HepG2 (cell line): ENCODE data around the gene FAIM. TPM values are rescaled to one million over a fixed set of nuclear protein-coding genes. Genes with fewer than 3 reads are reported as not detected.

Experiments
- ATAC-seq: fragments of 200-7000 bp; cut with Tn5 transposase; 3 replicates; pipeline ENCODE4 v1.9.1; 2020; ENCODE audit warnings: mild to moderate bottlenecking, moderate library complexity
- BruUV-seq: library from RNA; stranded (reverse); fragments of 400-500 nt; replicated peaks from 2 replicates; lab custom pipeline; 2021; lab: Mats Ljungman, UMichigan
- CTCF ChIA-PET: fragments of 300-600 bp; formaldehyde crosslinking; extraction: SDS; loops from one replicate; lab custom pipeline; 2021; ENCODE audit warnings: low total read pairs, inconsistent platforms, low intra/inter-chr PET ratio; lab: Yijun Ruan, JAX
- POLR2A ChIA-PET: fragments of 350-600 bp; sonication (Branson Sonifier 250); formaldehyde crosslinking; loops from one replicate; lab custom pipeline; 2020; ENCODE audit warnings: antibody characterized with exemption, inconsistent platforms; lab: Yijun Ruan, JAX
- DNase-seq: peaks from one replicate; pipeline ENCODE4 v3.0.0-alpha.2; 2015; ENCODE audit warnings: low spot score
- FAIRE-seq: peaks from 3 replicates; lab custom pipeline; 2011; peaks lifted over from hg19 to GRCh38; lab: Jason Lieb, UNC
- H2AFZ ChIP-seq: one replicate; pipeline ENCODE4 v1.6.1; 2011; ENCODE audit warnings: low read length, inconsistent platforms
- H3K27ac ChIP-seq: fragments of 300-600 bp; 3 replicates; pipeline ENCODE4 v1.8.0; 2011; ENCODE audit warnings: mixed run types, mild to moderate bottlenecking, mixed read lengths, low read length, inconsistent platforms; ENCODE audit not compliant: insufficient read depth; ENCODE audit errors: extremely low read length
- H3K27me3 ChIP-seq, 2 experiments: fragments of 200-600 bp in 1 of 2; 2 replicates in 1 of 2; 3 replicates in 1 of 2; pipeline versions ENCODE4 v1.6.0 to v1.8.0; 2011; ENCODE audit warnings: low read length in 2 of 2, mild to moderate bottlenecking in 2 of 2, moderate library complexity in 2 of 2, inconsistent platforms in 1 of 2; ENCODE audit not compliant: insufficient read depth in 2 of 2, control insufficient read depth in 1 of 2
- H3K36me3 ChIP-seq, 2 experiments: fragments of 200-600 bp in 1 of 2; replicated peaks in 1 of 2; 2 replicates in 1 of 2; 3 replicates in 1 of 2; pipeline versions ENCODE4 v1.5.1 to v1.8.0; 2011; ENCODE audit warnings: low read length in 2 of 2, inconsistent platforms in 1 of 2; ENCODE audit not compliant: insufficient read depth in 2 of 2, control insufficient read depth in 1 of 2
- H3K4me1 ChIP-seq: 2 replicates; pipeline ENCODE4 v1.5.1; 2012; ENCODE audit warnings: low read length, inconsistent platforms; ENCODE audit not compliant: insufficient read depth
- H3K4me2 ChIP-seq: 2 replicates; pipeline ENCODE4 v1.6.0; 2011; ENCODE audit warnings: low read depth, low read length, inconsistent platforms
- H3K4me3 ChIP-seq, 3 experiments: fragments of 200-600 bp in 1 of 3; sonication (generic), shearing (Covaris generic) in 1 of 3; replicated peaks in 1 of 3; 2 replicates each; pipeline ENCODE4 v1.5.1; 2011 to 2016; ENCODE audit warnings: low read length in 3 of 3, inconsistent platforms in 2 of 3, low read depth in 2 of 3, mild to moderate bottlenecking in 2 of 3, control low read depth in 1 of 3, mixed read lengths in 1 of 3; ENCODE audit not compliant: insufficient read depth in 1 of 3
- H3K79me2 ChIP-seq: one replicate; pipeline ENCODE4 v1.6.1; 2011; ENCODE audit warnings: low read length, inconsistent platforms; ENCODE audit not compliant: insufficient read depth
- H3K9ac ChIP-seq: 2 replicates; pipeline ENCODE4 v1.6.0; 2011; ENCODE audit warnings: mild to moderate bottlenecking, low read depth, low read length, inconsistent platforms; ENCODE audit not compliant: insufficient read depth
- H3K9me3 ChIP-seq: 2 replicates; pipeline ENCODE4 v1.5.1; 2012; ENCODE audit warnings: mild to moderate bottlenecking, low read length
- H4K20me1 ChIP-seq: 2 replicates; pipeline ENCODE4 v1.6.0; 2011; ENCODE audit warnings: inconsistent platforms, mild to moderate bottlenecking, low read length, moderate library complexity; ENCODE audit not compliant: insufficient read depth
- ARNT2 ChIP-seq: sonication (generic); formaldehyde crosslinking; IDR thresholded peaks from 2 replicates; pipeline ENCODE4 v1.8.0; 2022; ENCODE audit warnings: mild to moderate bottlenecking, low read depth, missing genetic modification reagents, moderate library complexity
- CAMTA2 ChIP-seq: sonication (generic); formaldehyde crosslinking; IDR thresholded peaks from 2 replicates; pipeline ENCODE4 v1.4.0; 2020; ENCODE audit warnings: mild to moderate bottlenecking, missing genetic modification reagents, borderline replicate concordance
- CHD4 ChIP-seq: fragments of 200-600 bp; sonication (generic); IDR thresholded peaks from 2 replicates; pipeline ENCODE4 v1.7.0; 2017; ENCODE audit warnings: mild to moderate bottlenecking, low read length, borderline replicate concordance
- ELF4 ChIP-seq: sonication (generic); formaldehyde crosslinking; IDR thresholded peaks from 2 replicates; pipeline ENCODE4 v1.5.0; 2020; ENCODE audit warnings: missing genetic modification reagents, mild to moderate bottlenecking, moderate library complexity, borderline replicate concordance
- KDM4B ChIP-seq: sonication (generic); formaldehyde crosslinking; IDR thresholded peaks from 2 replicates; pipeline ENCODE4 v1.4.0; 2020; ENCODE audit warnings: missing genetic modification reagents
- NCOA2 ChIP-seq: sonication (generic); formaldehyde crosslinking; IDR thresholded peaks from 2 replicates; pipeline ENCODE4 v1.8.0; 2022; ENCODE audit warnings: inconsistent platforms
- PRDM15 ChIP-seq: sonication (generic); formaldehyde crosslinking; IDR thresholded peaks from 2 replicates; pipeline ENCODE4 v1.4.0; 2020; ENCODE audit warnings: missing genetic modification reagents
- RORA ChIP-seq: sonication (generic); formaldehyde crosslinking; IDR thresholded peaks from 2 replicates; pipeline ENCODE4 v1.5.0; 2020; ENCODE audit warnings: mild to moderate bottlenecking, missing genetic modification reagents, moderate library complexity
- SMAD1 ChIP-seq: sonication (generic); formaldehyde crosslinking; IDR thresholded peaks from 2 replicates; pipeline ENCODE4 v1.4.0; 2020; ENCODE audit warnings: missing genetic modification reagents, low read depth, mild to moderate bottlenecking, borderline replicate concordance
- SNRNP70 ChIP-seq: fragments of 200-400 bp; formaldehyde crosslinking; IDR thresholded peaks from 2 replicates; pipeline ENCODE4 v1.6.1; 2017; ENCODE audit warnings: mild to moderate bottlenecking, low read depth, low read length, moderate library complexity
- ZKSCAN5 ChIP-seq: sonication (generic); formaldehyde crosslinking; IDR thresholded peaks from 2 replicates; pipeline ENCODE4 v1.5.1; 2020; ENCODE audit warnings: mild to moderate bottlenecking, missing genetic modification reagents
- ZKSCAN8 ChIP-seq: IDR thresholded peaks from 2 replicates; pipeline ENCODE4 v1.6.1; 2016; ENCODE audit warnings: borderline replicate concordance, missing genetic modification reagents, missing compliant biosample characterization
- ZNF383 ChIP-seq: sonication (generic); formaldehyde crosslinking; IDR thresholded peaks from 2 replicates; pipeline ENCODE4 v1.4.0; 2020; ENCODE audit warnings: missing genetic modification reagents, mild to moderate bottlenecking, borderline replicate concordance
- ZNF773 ChIP-seq: sonication (generic); formaldehyde crosslinking; IDR thresholded peaks from 2 replicates; pipeline ENCODE4 v1.4.0; 2020; ENCODE audit warnings: missing genetic modification reagents, borderline replicate concordance
- WGBS: methylation state at CpG from one replicate; pipeline ENCODE4 v1.1.6; 2017; ENCODE audit warnings: low lambda C conversion rate; 5-methylcytosine and 5-hydroxymethylcytosine counted together
- in situ Hi-C: cut with HindIII; loops from 2 replicates; pipeline ENCODE4 v1.10.0; 2017; ENCODE audit warnings: low pct_unique_long_range_greater_than_20kb; ENCODE audit not compliant: extremely low pct_ligation_motif_present
- intact Hi-C: fragments of 100-400 bp; cut with micrococcal nuclease; formaldehyde crosslinking; loops from one replicate; pipeline ENCODE4 v1.10.0; 2022; ENCODE audit not compliant: unreplicated experiment
- polyA plus RNA-seq, 8 experiments: library from polyadenylated mRNA; depleted of rRNA in 3 of 8; stranded (reverse) in 7 of 8; unstranded in 1 of 8; fragments of >200 nt; fragmentation: Illumina TruSeq in 4 of 8; extraction: Trizol in 4 of 8; gene quantifications; 2 replicates each; pipeline versions ENCODE4 v1.2.1 to v1.2.3, GENCODE V29; 2011 to 2016; ENCODE audit warnings: low read depth in 4 of 8, missing spikeins in 1 of 8, mixed read lengths in 1 of 8; ENCODE audit not compliant: insufficient read depth in 1 of 8
- total RNA-seq, 5 experiments: library from RNA; depleted of rRNA; stranded (reverse); fragments of >200 nt; fragmentation: Illumina TruSeq; extraction: Trizol; gene quantifications; 2 replicates each; pipeline ENCODE4 v1.2.3, GENCODE V29; 2016; ENCODE audit warnings: low read depth in 1 of 5
- TF ChIP-seq, protein P1 (sequence below): sonication (generic); formaldehyde crosslinking; IDR thresholded peaks from 2 replicates; pipeline ENCODE4 v1.5.1; 2020; ENCODE audit warnings: mild to moderate bottlenecking, missing genetic modification reagents, moderate library complexity

FAIM gene
- total and polyA plus RNA-seq, 2 of the 13 experiments (the other 11 are each of a cell fraction or from before 2014, with no cell fraction given) = 4.3 to 25.8 TPM

- CTCF ChIA-PET = no interaction called here
- in situ Hi-C loops (no loop called here), intact Hi-C loops (no loop called here)
- no peak overlapping the region for H2AFZ ChIP-seq
- H4K20me1 ChIP-seq = no peaks in the 10 kb centered on the region
- no peak for ATAC-seq
- no peak overlapping the region for H3K27ac ChIP-seq
- no peaks in the 10 kb centered on the region for H3K79me2 ChIP-seq
- H3K27me3 ChIP-seq = no peaks in the 10 kb centered on the region
- no peak for FAIRE-seq
- H3K36me3 ChIP-seq = no peaks in the 10 kb centered on the region
- H3K4me2 ChIP-seq = no peak overlapping the region
- no peak overlapping the region for H3K9ac ChIP-seq
- POLR2A ChIA-PET = no interaction called here
- H3K4me3 ChIP-seq = no peak overlapping the region
- peaks cover 16% of the 10 kb centered on the region; the same call in 1 of the 2 replicates for H3K9me3 ChIP-seq
- WGBS = 46% methylated on average over 4 of the region's 4 CpGs
- H3K4me1 ChIP-seq = no peaks in the 10 kb centered on the region
- no TSS peak for BruUV-seq
- no peak for DNase-seq
- TF ChIP-seq RORA (CRISPR knock-in tag) (no peak), SMAD1 (no peak), ELF4 (CRISPR knock-in tag) (no peak), ARNT2 (CRISPR knock-in tag) (no peak), CAMTA2 (no peak), ZKSCAN5 (CRISPR knock-in tag) (no peak), CHD4 (no peak), PRDM15 (CRISPR knock-in tag) (no peak), SNRNP70 (no peak), ZKSCAN8 (CRISPR knock-in tag) (no peak), NCOA2 (no peak), ZNF773 (CRISPR knock-in tag) (no peak), KDM4B (CRISPR knock-in tag) (no peak), ZNF383 (CRISPR knock-in tag) (no peak)
- TF ChIP-seq, protein P1, sequence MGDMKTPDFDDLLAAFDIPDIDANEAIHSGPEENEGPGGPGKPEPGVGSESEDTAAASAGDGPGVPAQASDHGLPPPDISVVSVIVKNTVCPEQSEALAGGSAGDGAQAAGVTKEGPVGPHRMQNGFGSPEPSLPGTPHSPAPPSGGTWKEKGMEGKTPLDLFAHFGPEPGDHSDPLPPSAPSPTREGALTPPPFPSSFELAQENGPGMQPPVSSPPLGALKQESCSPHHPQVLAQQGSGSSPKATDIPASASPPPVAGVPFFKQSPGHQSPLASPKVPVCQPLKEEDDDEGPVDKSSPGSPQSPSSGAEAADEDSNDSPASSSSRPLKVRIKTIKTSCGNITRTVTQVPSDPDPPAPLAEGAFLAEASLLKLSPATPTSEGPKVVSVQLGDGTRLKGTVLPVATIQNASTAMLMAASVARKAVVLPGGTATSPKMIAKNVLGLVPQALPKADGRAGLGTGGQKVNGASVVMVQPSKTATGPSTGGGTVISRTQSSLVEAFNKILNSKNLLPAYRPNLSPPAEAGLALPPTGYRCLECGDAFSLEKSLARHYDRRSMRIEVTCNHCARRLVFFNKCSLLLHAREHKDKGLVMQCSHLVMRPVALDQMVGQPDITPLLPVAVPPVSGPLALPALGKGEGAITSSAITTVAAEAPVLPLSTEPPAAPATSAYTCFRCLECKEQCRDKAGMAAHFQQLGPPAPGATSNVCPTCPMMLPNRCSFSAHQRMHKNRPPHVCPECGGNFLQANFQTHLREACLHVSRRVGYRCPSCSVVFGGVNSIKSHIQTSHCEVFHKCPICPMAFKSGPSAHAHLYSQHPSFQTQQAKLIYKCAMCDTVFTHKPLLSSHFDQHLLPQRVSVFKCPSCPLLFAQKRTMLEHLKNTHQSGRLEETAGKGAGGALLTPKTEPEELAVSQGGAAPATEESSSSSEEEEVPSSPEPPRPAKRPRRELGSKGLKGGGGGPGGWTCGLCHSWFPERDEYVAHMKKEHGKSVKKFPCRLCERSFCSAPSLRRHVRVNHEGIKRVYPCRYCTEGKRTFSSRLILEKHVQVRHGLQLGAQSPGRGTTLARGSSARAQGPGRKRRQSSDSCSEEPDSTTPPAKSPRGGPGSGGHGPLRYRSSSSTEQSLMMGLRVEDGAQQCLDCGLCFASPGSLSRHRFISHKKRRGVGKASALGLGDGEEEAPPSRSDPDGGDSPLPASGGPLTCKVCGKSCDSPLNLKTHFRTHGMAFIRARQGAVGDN (CRISPR knock-in tag) = no peak
Observed at GRCh38 chr3:138642226-138642926, 33.8 kb downstream of the FAIM start.
